ENCODE data around the gene SH3BGRL3. TPM values are rescaled to one million over a fixed set of nuclear protein-coding genes. Genes with fewer than 3 reads are reported as not detected.
A peak's percentile ranks its signal among the peaks of the same experiment; 100 is the strongest.

The SH3BGRL3 gene
- total RNA-seq, 1 donor from 2014 or later, result 324 TPM

GRCh38 chr1:26280333-26281042 lies 602 bp downstream of the SH3BGRL3 start:
- Mint-ChIP-seq H3K27ac (ENCODE audit: unreplicated experiment) (peak overlapping the region; percentile 75), H3K9me3 (ENCODE audit: unreplicated experiment) (no peaks in the 10 kb centered on the region), H3K4me3 (ENCODE audit: unreplicated experiment) (peak overlapping the region; percentile 89), H3K27me3 (ENCODE audit: low read depth, unreplicated experiment) (no peaks in the 10 kb centered on the region), H3K36me3 (ENCODE audit: low read depth, unreplicated experiment) (peaks cover 11% of the 10 kb centered on the region), H3K4me1 (ENCODE audit: low read depth, unreplicated experiment) (peaks cover 67% of the 10 kb centered on the region)
- Histone ChIP-seq H3K4me3 (ENCODE audit: insufficient read depth, low read depth, low read length) (peak overlapping the region; percentile 73), H3K9ac (ENCODE audit: low read length) (peak overlapping the region; percentile 85), H3K36me3 (ENCODE audit: insufficient read depth, low read length) (peaks cover 16% of the 10 kb centered on the region), H3K27ac (ENCODE audit: low read depth, low read length) (peak overlapping the region; percentile 86), H3K79me2 (ENCODE audit: insufficient read depth, low read length) (peaks cover 48% of the 10 kb centered on the region), H3K4me1 (ENCODE audit: insufficient read depth, low read length) (peaks cover 86% of the 10 kb centered on the region), H3K9me3 (ENCODE audit: insufficient read depth, low read depth, low read length) (no peaks in the 10 kb centered on the region), H3K4me2 (ENCODE audit: low read length) (peak overlapping the region; percentile 97), H2AFZ (ENCODE audit: low read depth, low read length) (no peak overlapping the region), H4K20me1 (ENCODE audit: insufficient read depth, low read length) (peaks cover 46% of the 10 kb centered on the region), H3K27me3 (ENCODE audit: insufficient read depth, low read length) (no peaks in the 10 kb centered on the region)
- FAIRE-seq (no peak), DNase-seq (ENCODE audit: low read depth) (peak; percentile 38)
- TF ChIP-seq CTCF (IDR thresholded peaks at IDR 0.05; ENCODE audit: insufficient read depth, low read depth, low read length) (no peak), EZH2 (IDR thresholded peaks at IDR 0.05; ENCODE audit: insufficient read depth, low read length) (no peak)

GRCh38 chr1:26281091-26281958 lies 1.4 kb downstream of the SH3BGRL3 start:
- peak overlapping the region; percentile 85 for H3K9ac ChIP-seq (ENCODE audit: low read length)
- H3K27ac ChIP-seq (ENCODE audit: low read depth, low read length), result peak overlapping the region; percentile 86
- no peak for TF ChIP-seq EZH2 (IDR thresholded peaks at IDR 0.05; ENCODE audit: insufficient read depth, low read length)
- TF ChIP-seq CTCF (IDR thresholded peaks at IDR 0.05; ENCODE audit: insufficient read depth, low read depth, low read length), result no peak
- H3K4me1 ChIP-seq (ENCODE audit: insufficient read depth, low read length), result peaks cover 77% of the 10 kb centered on the region
- H3K36me3 Mint-ChIP-seq (ENCODE audit: low read depth, unreplicated experiment), result peaks cover 11% of the 10 kb centered on the region
- H3K4me3 ChIP-seq (ENCODE audit: insufficient read depth, low read depth, low read length), result peak overlapping the region; percentile 73
- peaks cover 16% of the 10 kb centered on the region for H3K36me3 ChIP-seq (ENCODE audit: insufficient read depth, low read length)
- H3K4me2 ChIP-seq (ENCODE audit: low read length), result peak overlapping the region; percentile 97
- peaks cover 48% of the 10 kb centered on the region for H3K79me2 ChIP-seq (ENCODE audit: insufficient read depth, low read length)
- DNase-seq (ENCODE audit: low read depth) (no peak), FAIRE-seq (no peak)
- H3K9me3 ChIP-seq (ENCODE audit: insufficient read depth, low read depth, low read length), result no peaks in the 10 kb centered on the region
- peaks cover 46% of the 10 kb centered on the region for H4K20me1 ChIP-seq (ENCODE audit: insufficient read depth, low read length)
- H3K27me3 Mint-ChIP-seq (ENCODE audit: low read depth, unreplicated experiment), result no peaks in the 10 kb centered on the region
- H3K27ac Mint-ChIP-seq (ENCODE audit: unreplicated experiment), result peak overlapping the region; percentile 55
- H3K9me3 Mint-ChIP-seq (ENCODE audit: unreplicated experiment), result no peaks in the 10 kb centered on the region
- H2AFZ ChIP-seq (ENCODE audit: low read depth, low read length), result no peak overlapping the region
- peaks cover 59% of the 10 kb centered on the region for H3K4me1 Mint-ChIP-seq (ENCODE audit: low read depth, unreplicated experiment)
- no peaks in the 10 kb centered on the region for H3K27me3 ChIP-seq (ENCODE audit: insufficient read depth, low read length)
- H3K4me3 Mint-ChIP-seq (ENCODE audit: unreplicated experiment), result peak overlapping the region; percentile 89

Measured in astrocyte (in vitro differentiated cells and primary cell).